Hepatocyte (in vitro differentiated cells): Measurements from ENCODE around the gene SPANXN2. TPM values are rescaled to one million over a fixed set of nuclear protein-coding genes. Genes with fewer than 3 reads are reported as not detected.

Experiments
- DNase-seq: peaks from one replicate; pipeline ENCODE4 v3.0.0-alpha.2; 2016; ENCODE audit warnings: low spot score
- H2AFZ ChIP-seq: fragments of 200-600 bp; sonication (generic); 2 replicates; pipeline ENCODE4 v1.6.0; 2016; ENCODE audit warnings: antibody characterized with exemption, mild to moderate bottlenecking
- H3K27ac ChIP-seq: fragments of 200-600 bp; sonication (generic); 2 replicates; pipeline ENCODE4 v1.5.1; 2016; ENCODE audit warnings: mild to moderate bottlenecking
- H3K27me3 ChIP-seq: fragments of 200-600 bp; sonication (generic); 2 replicates; pipeline ENCODE4 v1.6.1; 2016
- H3K36me3 ChIP-seq: fragments of 200-600 bp; sonication (generic); replicated peaks from 2 replicates; pipeline ENCODE4 v1.5.1; 2016; ENCODE audit warnings: low read depth; ENCODE audit not compliant: insufficient read depth
- H3K4me1 ChIP-seq: fragments of 200-600 bp; sonication (generic); 2 replicates; pipeline ENCODE4 v1.5.1; 2016; ENCODE audit warnings: mild to moderate bottlenecking, moderate library complexity; ENCODE audit not compliant: insufficient read depth
- H3K4me2 ChIP-seq: fragments of 200-600 bp; sonication (generic); 2 replicates; pipeline ENCODE4 v1.6.0; 2016
- H3K4me3 ChIP-seq: fragments of 200-600 bp; sonication (generic); 2 replicates; pipeline ENCODE4 v1.5.1; 2016; ENCODE audit warnings: mild to moderate bottlenecking
- H3K79me2 ChIP-seq: fragments of 200-600 bp; sonication (generic); 2 replicates; pipeline ENCODE4 v1.6.0; 2017; ENCODE audit warnings: mild to moderate bottlenecking
- H3K9me2 ChIP-seq: fragments of 200-600 bp; sonication (generic); replicated peaks from 2 replicates; pipeline ENCODE4 v1.6.0; 2017; ENCODE audit warnings: mild to moderate bottlenecking; ENCODE audit not compliant: insufficient read depth
- H3K9me3 ChIP-seq: fragments of 200-600 bp; sonication (generic); 2 replicates; pipeline ENCODE4 v1.5.1; 2016; ENCODE audit warnings: low read depth, mild to moderate bottlenecking
- H4K20me1 ChIP-seq: fragments of 200-600 bp; sonication (generic); 2 replicates; pipeline ENCODE4 v1.6.0; 2016; ENCODE audit warnings: mild to moderate bottlenecking; ENCODE audit not compliant: insufficient read depth, poor library complexity, severe bottlenecking
- CTCF ChIP-seq: fragments of 200-600 bp; sonication (generic); IDR thresholded peaks from 2 replicates; pipeline ENCODE4 v1.5.1; 2016; ENCODE audit warnings: antibody characterized with exemption, mild to moderate bottlenecking; ENCODE audit not compliant: poor library complexity
- EZH2 ChIP-seq: fragments of 200-600 bp; sonication (generic); IDR thresholded peaks from 2 replicates; pipeline ENCODE4 v1.6.1; 2016; ENCODE audit warnings: antibody characterized with exemption, mild to moderate bottlenecking, borderline replicate concordance
- EZH2phosphoT487 ChIP-seq: fragments of 200-600 bp; sonication (generic); IDR thresholded peaks from one replicate; pipeline ENCODE4 v1.6.1; 2018; ENCODE audit warnings: antibody characterized with exemption, mild to moderate bottlenecking, low read depth, moderate library complexity; ENCODE audit not compliant: unreplicated experiment, severe bottlenecking
- WGBS: methylation state at CpG from one replicate; pipeline ENCODE4 v1.1.6; 2016; ENCODE audit warnings: low lambda C conversion rate; ENCODE audit errors: missing lambda C conversion rate; 5-methylcytosine and 5-hydroxymethylcytosine counted together
- polyA plus RNA-seq: library from polyadenylated mRNA; unstranded; fragments of >200 nt; fragmentation: Nextera tagmentation; extraction: Ambion mirVana; gene quantifications from 2 replicates; pipeline ENCODE4 v1.2.1, GENCODE V29; 2016
- total RNA-seq: library from RNA; depleted of rRNA; stranded (reverse); fragments of >200 nt; gene quantifications from 2 replicates; pipeline ENCODE4 v1.2.3, GENCODE V29; 2014

The SPANXN2 gene
- total and polyA plus RNA-seq, 2 experiments from 2014 or later = not detected

DNA sequence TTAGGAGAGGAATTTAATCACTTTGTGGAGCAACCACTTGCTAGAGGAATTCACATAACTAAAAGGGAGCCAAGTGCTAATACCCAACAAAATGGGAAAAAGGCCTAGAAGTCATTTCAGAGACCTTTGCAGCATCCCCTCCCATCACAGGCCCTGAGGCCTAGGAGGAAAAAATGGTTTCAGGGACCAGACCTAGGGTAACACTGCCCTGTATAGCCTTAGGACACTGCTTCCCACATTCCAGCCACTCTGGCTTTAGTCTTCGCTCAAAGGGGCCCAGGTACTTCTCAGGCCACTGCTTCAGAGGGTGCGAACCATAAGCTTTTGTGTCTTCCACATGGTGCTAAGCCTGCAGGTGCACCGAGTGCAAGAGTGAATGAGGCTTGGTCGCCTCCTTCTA lies 19.1 kb downstream of the SPANXN2 start:
- no peak overlapping the region for H3K4me3 ChIP-seq
- 79% methylated on average over 4 of the region's 4 CpGs for WGBS
- H3K9me2 ChIP-seq = no peaks in the 10 kb centered on the region

DNA sequence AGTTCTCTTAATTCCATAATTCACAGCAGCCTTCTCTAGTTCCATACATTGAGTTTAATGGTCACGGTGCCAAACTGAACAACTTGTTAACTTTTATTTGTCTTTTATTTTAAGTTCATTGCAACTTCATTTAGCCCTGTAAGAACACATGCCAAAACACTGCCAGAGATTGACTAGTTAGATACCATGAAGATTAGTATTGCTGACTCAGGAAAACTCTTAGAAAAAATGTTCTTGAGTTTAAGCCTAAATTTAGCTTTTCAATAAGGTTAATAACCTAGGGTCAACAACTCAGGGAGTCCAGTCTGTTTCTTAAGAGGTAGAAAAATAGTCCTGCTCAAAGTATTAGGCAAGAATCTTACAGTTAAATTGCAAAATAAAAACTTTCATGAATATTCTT lies 25.7 kb downstream of the SPANXN2 start:
- no peaks in the 10 kb centered on the region for H3K79me2 ChIP-seq
- H2AFZ ChIP-seq = no peak overlapping the region
- no peaks in the 10 kb centered on the region for H3K27me3 ChIP-seq
- no peaks in the 10 kb centered on the region for H3K36me3 ChIP-seq
- no peak overlapping the region for H3K4me2 ChIP-seq
- H3K9me2 ChIP-seq = no peaks in the 10 kb centered on the region
- no peak overlapping the region for H3K27ac ChIP-seq
- no peaks in the 10 kb centered on the region for H3K9me3 ChIP-seq
- no peak overlapping the region for H3K4me3 ChIP-seq
- WGBS = 78% methylated on average over 1 of the region's 1 CpG
- H3K4me1 ChIP-seq = no peaks in the 10 kb centered on the region
- DNase-seq = no peak
- no peak for TF ChIP-seq EZH2phosphoT487
- no peak for TF ChIP-seq CTCF
- no peak for TF ChIP-seq EZH2
- no peaks in the 10 kb centered on the region for H4K20me1 ChIP-seq

More for the DNA sequence above, 19.1 kb downstream of the SPANXN2 start:
- DNase-seq = no peak
- Histone ChIP-seq H3K27ac (no peak overlapping the region), H2AFZ (no peak overlapping the region), H3K9me3 (no peaks in the 10 kb centered on the region), H4K20me1 (no peaks in the 10 kb centered on the region), H3K4me1 (no peaks in the 10 kb centered on the region), H3K36me3 (no peaks in the 10 kb centered on the region), H3K27me3 (no peaks in the 10 kb centered on the region), H3K79me2 (no peaks in the 10 kb centered on the region), H3K4me2 (no peak overlapping the region)
- no peak for TF ChIP-seq EZH2phosphoT487
- TF ChIP-seq EZH2 = no peak
- TF ChIP-seq CTCF = no peak

- no peak overlapping the region for H3K27ac ChIP-seq
- TF ChIP-seq EZH2phosphoT487 (no peak), CTCF (no peak), EZH2 (no peak)
- H3K36me3 ChIP-seq = no peaks in the 10 kb centered on the region
- no peaks in the 10 kb centered on the region for H3K9me2 ChIP-seq
- H2AFZ ChIP-seq = no peak overlapping the region
- no peaks in the 10 kb centered on the region for H3K27me3 ChIP-seq
- DNase-seq = no peak
- no peak overlapping the region for H3K4me2 ChIP-seq
- H3K4me3 ChIP-seq = no peak overlapping the region
- H3K4me1 ChIP-seq = no peaks in the 10 kb centered on the region
- no peaks in the 10 kb centered on the region for H3K79me2 ChIP-seq
- WGBS = 53% methylated on average over 3 of the region's 3 CpGs
- H4K20me1 ChIP-seq = no peaks in the 10 kb centered on the region
- no peaks in the 10 kb centered on the region for H3K9me3 ChIP-seq
Observed at GRCh38 chrX:143683486-143683885, 37.1 kb downstream of the SPANXN2 start.

DNA sequence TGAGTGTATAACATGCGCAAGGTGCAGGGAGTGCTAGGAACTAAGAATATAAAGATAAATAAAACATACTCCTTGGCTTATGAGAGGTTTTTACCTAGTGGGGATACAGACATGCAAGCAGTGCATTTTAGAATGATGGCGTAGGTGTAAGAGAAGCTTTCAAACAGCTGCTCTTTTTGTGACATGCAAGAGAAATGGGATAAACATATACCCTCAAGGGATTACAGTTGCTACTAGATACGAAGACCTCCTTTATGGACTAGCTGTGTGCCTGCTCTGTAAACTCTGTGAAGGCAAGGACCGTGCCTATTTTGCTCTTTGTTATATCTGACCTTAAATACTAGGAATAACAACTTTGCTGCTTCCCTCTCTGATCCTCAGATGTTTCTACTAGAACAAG lies 45.6 kb downstream of the SPANXN2 start:
- Histone ChIP-seq H3K79me2 (no peaks in the 10 kb centered on the region), H3K9me3 (no peaks in the 10 kb centered on the region), H3K4me1 (no peaks in the 10 kb centered on the region), H3K9me2 (no peaks in the 10 kb centered on the region), H2AFZ (no peak overlapping the region), H4K20me1 (no peaks in the 10 kb centered on the region), H3K36me3 (no peaks in the 10 kb centered on the region), H3K27me3 (no peaks in the 10 kb centered on the region), H3K4me3 (no peak overlapping the region), H3K27ac (no peak overlapping the region), H3K4me2 (no peak overlapping the region)
- 72% methylated on average over 4 of the region's 4 CpGs for WGBS
- DNase-seq = no peak
- TF ChIP-seq EZH2 (no peak), CTCF (no peak), EZH2phosphoT487 (no peak)
